Activated T-cell treated with anti-CD3 and anti-CD28 coated beads, Interleukin-2, amount 50 U/mL, for 72 hours (primary cell): ENCODE measurements around the gene PLA2G12B. TPM values are rescaled to one million over a fixed set of nuclear protein-coding genes. Genes with fewer than 3 reads are reported as not detected.

Experiments
- total RNA-seq, 2 donors: library from RNA; stranded (reverse); gene quantifications; one replicate each; pipeline ENCODE4 v1.2.3, GENCODE V29; 2022

Gene PLA2G12B
- total RNA-seq, 2 donors from 2014 or later: not detected

Other genes with a start within 250 kb of the PLA2G12B start
- gene OIT3, start 61.1 kb downstream of the PLA2G12B start, total RNA-seq: not detected
- gene P4HA1, start 142.1 kb upstream of the PLA2G12B start, total RNA-seq: 10 to 100 TPM; 20.5 to 28.8 TPM
- gene NUDT13, start 155.6 kb upstream of the PLA2G12B start, total RNA-seq: 1 to 10 TPM in 1 of 2 donors, under 1 TPM in 1; 0.60 to 1.3 TPM
- gene ECD, start 213.2 kb upstream of the PLA2G12B start, total RNA-seq: 10 to 100 TPM; 31.9 to 32.8 TPM
- 10 to 100 TPM; 13.9 to 16.1 TPM for gene FAM149B1, start 213.3 kb upstream of the PLA2G12B start, total RNA-seq